Measurements from ENCODE around the gene PRTN3.
"Not testable (repeated sequence)": the region's sequence is repeated elsewhere in the genome, so short reads cannot be mapped to it uniquely, and the experiment has no call there.

The PRTN3 gene

DNA sequence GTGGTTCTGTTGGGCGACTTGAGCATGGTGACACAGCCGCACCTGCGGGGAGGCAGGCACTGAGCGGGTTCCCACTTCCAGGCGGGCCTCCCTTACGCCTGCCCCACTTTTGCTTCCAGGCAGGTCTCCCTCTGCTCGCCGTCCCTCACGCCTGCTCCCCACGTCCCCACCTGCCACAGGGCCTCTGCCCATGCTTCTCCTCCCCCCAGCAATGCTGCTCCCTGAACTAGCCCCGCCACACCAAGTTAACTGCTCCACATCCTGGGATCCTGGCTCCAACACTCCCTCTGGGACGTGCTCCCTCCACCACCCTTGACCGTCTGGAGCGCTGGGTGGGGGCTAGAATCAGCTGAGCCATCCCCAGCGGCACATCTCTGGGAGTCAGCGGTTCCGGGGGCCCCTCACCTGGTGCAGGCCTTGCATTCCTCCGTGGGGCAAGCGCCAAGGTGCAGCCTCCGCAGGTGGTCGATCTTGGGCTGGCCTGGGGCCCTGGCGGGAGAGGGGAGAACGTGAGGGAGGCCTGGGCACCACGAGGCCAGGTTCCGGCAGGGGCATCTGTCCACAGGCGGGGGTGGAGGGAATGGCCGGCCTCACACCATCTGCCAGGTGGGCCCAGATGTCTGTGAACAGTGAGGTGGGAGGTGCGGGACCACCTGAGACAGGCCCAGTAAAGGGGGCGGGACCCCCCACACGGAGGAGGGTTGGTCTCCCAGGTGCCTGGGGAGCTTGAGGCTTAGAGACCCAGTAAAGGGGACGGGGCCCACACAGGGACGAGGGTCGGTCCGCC, 27.9 kb downstream of the PRTN3 start:
- DNase-seq = no peak

DNA sequence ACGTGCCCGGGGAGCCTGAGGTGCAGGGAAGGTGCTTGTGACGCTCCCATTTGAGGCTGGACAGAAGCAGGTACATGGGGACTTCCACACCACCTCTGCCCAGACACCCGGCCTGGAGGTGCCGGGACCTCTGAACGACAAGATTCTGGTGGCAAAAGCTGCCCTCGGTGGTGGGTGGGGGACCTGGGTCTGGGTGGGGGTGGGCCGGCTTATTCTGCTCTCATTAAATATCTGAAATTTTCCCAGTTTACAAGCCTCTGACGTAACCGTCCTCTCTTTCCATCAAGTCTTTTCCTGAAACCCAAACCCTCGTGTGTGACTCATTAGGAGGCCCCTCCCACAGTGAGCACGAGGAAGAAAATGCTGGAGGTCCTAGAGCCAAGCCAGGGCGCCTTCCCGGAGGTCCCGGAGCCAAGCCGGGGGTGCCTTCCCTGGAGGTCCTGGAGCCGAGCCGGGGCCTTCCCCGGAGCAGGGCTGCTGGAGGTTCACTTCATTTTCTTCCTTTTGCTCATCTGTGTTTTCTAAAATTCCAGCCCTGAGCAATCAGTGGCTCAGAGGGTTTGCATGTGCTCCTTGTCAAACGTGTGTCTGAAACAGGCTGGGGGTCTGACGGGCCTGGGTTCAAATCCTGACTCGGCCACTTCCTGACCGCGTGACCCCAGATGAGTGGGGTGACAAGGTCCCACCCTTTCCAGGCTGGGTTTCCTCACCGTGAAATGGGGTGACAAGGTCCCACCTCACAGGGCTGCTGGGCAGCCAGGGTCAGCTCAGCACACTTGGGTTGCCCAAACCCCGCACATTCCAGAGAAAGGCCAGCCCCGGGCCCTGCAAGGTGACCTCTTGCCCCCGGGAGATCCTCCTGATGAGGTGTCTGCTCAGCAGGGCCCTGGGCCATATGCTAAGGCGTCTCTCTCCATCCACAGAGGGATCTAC, 28.7 kb downstream of the PRTN3 start:
- no peak for DNase-seq

DNA sequence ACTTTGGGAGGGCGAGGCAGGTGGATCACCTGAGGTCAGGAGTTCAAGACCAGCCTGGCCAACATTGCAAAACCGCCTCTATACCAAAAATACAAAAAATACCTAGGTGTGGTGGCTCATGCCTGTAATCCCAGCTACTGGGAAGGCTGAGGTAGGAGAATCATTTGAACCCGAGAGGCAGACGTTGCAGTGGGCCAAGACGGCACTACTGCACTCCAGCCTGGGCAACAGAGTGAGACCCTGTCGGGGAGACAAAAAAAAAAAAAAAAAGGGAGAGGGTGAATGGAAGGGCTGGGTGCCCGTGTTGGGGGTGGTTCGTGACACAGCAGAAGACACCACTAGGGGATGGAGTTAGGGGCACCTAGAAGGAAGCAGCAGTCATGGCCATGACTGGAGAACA, 29.5 kb downstream of the PRTN3 start:
- DNase-seq = no peak

DNA sequence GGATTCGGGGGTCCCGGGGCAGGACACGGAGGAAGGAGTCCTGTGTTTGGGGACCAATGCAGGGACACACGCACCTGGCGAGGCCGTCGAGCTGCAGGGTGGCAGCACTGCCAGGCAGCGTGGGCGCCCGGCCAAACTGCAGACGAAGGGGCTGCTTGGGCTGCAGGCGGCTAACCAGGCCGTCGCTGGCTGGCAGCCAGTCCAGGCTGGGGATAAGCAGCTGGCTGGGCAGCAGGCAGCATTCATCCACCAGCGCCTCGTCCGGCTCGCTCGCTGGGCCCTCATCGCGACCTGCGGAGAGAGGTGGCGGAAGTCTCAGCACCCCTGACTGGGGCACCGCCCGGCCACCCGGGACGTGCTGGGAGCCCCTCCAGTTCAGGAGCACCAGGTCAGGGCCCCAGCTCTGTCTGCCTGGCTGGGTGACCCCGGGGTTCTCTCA, 30.2 kb downstream of the PRTN3 start:
- DNase-seq = no peak

DNA sequence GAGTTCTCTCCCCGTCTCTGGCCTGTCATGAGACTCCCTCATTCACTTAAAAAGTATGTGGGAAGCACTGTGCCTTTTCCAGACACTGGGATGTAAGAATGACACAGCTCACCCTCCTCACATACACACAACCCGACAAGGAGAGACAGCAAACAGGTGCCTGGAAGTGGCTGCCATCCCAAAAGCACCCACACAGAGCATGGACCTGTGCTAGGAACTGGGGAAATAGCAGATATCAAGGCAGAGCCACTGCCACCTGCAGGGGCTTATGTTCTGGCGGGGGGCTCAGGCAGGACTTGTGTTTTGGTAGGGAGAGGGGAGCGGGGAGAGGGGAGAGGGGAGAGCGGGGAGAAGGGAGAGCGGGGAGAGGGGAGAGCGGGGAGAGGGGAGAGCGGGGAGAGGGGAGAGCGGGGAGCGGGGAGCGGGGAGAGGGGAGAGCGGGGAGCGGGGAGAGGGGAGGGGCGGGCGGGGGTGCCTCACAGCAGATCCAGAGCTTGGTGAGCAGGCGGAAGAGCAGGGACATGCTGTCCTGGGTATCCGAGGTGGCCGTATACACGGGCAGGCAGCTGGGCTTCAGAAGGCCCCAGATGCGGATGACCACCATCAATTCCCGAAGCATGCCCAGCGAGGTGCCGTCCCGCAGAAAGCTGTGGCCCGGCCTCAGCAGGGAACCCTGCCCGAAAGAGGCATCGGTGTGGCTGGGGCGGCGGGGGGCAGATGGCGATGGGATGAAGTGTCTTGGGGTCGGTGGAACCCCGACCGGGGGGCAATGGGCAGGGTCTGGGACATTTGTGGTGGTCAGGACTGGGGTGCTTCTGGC, 30.9 kb downstream of the PRTN3 start:
- DNase-seq = no peak

DNA sequence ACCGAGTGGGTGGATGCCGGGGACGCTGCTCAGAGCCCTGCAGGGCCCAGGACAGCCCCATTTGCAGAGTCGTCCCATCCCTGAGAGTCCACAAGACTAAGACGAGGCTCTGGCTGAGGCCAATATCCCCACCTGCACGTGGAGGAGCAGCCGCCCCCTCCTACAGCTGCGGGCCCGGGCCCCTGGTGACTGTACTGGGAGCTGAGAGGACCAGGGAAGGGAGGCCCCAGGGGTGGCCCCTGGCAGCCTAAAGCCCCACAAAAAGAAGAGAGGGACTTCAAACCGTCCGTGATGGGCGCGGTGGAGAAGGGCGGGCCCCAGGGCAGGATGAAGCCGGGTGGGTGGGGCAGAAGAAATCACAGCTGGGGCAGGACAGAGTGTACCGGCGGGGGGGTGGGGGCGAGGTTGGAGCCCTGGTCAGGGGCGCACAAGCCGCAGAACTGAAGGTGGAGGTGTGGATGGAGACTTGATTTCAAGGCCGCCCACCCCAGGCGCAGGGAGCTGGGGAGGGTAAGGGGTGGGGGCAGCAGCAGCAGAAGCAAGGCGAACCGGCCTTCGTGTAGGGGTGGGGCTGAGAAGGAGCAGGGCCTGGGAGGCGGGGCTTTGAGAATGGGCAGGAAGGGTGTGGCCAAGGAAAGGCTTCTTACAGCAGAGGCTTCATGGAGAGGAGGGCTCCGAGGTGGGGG, 31.6 kb downstream of the PRTN3 start:
- DNase-seq = no peak

DNA sequence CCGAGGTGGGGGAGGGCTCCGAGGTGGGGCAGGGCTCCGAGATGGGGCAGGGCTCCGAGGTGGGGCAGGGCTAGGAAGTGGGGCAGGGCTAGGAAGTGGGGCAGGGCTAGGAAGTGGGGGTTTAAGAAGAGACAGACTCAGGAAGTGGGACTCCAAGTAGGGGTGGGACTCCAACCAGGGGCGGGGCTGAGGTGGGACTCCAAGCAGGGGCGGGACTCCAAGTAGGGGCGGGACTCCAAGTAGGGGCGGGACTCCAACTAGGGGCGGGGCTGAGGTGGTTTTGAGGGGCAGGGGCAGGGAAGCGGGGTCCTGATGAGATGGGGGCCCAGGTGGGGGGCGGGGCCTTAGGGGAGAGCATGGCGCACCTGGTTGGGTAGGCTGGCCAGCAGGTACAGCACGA, 32.3 kb downstream of the PRTN3 start:
- DNase-seq = no peak

DNA sequence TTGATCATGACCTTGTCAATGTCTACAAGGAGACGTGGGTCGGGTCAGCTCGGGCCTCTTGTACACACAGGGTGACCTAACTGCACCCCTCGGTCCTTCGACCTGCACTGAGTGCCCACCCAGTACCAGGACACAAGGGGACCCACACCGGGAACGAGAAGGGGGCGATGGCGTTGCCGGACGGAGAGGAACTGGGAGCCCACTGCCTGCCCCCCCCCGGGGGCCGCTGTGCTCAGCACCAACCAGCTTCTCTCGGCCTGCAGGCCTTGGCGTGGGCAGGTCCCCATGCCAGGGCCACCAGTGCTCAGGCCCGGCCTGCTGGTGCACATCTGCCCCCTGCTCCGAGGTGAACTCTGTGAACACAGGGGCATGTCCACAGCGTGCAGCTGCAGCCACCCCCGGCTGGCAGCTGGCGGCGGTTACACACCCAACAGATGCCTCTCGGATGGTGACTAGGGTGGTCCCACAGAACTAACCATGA, 32.8 kb downstream of the PRTN3 start:
- DNase-seq = no peak

DNA sequence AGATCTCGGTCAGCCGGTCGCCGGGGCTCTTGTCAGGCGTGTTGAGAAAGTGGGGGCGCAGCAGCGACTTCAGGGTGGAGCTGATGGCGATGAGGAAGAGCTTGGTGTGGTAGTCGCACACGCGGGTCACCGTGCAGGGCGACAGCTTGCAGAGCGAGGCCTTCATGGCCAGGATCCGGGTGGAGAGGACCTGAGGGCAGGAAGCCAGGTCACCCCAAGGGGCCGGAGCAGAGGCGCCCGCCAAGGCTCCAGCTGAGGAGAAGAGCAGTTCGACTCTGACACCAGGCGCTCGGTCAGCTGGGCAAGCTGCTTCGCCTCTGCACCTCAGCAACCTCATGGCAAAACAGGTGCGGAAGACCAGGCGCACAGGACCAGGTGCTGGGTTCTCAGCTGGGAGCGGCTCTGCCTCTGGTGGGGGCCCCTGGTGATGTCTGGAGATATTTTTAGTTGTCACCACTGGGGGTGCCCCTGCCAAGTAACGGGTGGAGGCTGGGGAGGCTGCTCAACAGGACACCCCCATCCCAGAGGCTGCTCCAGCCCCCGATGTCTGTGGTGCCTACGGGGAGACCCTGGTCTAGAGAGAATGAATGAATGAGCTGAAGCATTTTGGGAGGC, 34.6 kb downstream of the PRTN3 start:
- DNase-seq = no peak

DNA sequence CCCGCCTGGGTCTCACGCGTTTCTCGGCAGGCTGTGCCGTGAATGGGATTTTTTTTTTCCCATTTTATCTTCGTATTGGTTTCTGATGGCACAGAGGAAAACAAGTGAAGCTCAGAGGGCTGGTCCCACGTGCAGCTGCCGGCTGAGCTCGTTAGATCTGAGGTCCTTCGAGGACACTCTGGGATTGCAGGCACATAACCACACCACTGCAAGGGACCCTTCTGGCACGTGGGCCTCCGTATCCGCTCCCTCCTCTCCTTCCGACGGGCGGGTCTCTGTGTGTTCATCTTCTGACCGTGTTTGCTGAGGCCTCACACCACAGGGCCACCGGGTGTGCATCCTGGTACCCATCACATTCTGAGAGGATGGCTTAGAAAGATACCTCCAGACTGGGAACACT, 35.3 kb downstream of the PRTN3 start:
- no peak for DNase-seq

DNA sequence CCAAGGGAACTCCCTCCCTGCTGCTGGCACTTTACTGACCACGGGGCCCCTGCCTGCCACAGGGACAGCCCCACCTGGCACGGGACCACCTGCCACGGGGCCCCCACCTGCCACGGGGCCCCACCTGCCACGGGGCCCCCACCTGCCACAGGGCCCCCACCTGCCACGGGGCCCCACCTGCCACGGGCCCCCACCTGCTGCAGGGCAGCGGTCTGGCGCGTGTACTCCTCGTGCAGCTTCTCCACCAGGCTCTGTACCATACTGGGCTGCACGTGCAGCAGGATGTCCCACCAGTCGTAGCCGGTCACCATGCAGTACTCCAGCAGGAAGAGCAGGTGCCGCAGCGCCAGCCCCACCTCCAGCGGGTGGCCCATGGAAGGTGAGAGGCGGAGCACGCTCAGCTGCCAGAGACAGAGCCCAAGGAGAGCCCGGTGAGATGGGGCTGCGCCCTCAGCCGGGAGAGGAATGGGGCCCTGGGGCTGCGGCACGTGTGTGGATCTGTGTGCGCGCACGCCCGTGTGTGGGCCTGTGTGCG, 36.0 kb downstream of the PRTN3 start:
- no peak for DNase-seq

DNA sequence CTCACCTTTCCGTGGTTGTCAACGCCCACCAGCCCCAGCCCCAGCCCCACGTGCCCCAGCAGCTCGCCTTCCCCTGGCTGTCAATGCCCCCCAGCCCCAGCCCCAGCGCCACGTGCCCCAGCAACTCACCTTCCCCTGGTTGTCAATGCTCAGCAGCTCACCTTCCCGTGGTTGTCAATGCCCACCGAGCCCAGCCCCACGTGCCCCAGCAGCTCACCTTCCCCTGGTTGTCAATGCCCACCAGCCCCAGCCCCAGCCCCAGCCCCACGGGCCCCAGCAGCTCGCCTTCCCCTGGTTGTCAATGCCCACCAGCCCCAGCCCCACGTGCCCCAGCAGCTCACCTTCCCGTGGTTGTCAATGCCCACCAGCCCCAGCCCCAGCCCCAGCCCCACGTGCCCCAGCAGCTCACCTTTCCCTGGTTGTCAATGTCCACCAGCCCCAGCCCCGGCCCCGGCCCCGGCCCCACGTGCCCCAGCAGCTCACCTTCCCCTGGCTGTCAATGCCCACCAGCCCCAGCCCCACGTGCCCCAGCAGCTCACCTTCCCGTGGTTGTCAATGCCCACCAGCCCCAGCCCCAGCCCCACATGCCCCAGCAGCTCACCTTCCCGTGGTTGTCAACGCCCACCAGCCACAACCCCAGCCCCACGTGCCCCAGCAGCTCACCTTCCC, 37.3 kb downstream of the PRTN3 start:
- not testable (repeated sequence) for DNase-seq

DNA sequence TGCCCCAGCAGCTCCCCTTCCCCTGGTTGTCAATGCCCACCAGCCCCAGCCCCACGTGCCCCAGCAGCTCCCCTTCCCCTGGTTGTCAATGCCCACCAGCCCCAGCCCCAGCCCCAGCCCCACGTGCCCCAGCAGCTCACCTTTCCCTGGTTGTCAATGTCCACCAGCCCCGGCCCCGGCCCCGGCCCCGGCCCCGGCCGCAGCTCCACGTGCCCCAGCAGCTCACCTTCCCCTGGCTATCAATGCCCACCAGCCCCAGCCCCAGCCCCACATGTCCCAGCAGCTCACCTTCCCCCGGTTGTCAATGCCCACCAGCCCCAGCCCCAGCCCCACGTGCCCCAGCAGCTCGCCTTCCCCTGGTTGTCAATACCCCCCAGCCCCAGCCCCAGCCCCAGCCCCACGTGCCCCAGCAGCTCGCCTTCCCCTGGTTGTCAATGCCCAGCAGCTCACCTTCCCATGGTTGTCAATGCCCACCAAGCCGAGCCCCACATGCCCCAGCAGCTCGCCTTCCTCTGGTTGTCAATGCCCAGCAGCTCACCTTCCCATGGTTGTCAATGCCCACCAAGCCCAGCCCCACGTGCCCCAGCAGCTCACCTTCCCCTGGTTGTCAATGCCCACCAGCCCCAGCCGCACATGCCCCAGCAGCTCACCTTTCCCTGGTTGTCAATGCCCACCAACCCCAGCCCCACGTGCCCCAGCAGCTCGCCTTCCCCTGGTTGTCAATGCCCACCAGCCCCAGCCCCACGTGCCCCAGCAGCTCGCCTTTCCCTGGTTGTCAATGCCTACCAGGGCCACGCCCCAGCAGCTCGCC, 38.2 kb downstream of the PRTN3 start:
- not testable (repeated sequence) for DNase-seq

DNA sequence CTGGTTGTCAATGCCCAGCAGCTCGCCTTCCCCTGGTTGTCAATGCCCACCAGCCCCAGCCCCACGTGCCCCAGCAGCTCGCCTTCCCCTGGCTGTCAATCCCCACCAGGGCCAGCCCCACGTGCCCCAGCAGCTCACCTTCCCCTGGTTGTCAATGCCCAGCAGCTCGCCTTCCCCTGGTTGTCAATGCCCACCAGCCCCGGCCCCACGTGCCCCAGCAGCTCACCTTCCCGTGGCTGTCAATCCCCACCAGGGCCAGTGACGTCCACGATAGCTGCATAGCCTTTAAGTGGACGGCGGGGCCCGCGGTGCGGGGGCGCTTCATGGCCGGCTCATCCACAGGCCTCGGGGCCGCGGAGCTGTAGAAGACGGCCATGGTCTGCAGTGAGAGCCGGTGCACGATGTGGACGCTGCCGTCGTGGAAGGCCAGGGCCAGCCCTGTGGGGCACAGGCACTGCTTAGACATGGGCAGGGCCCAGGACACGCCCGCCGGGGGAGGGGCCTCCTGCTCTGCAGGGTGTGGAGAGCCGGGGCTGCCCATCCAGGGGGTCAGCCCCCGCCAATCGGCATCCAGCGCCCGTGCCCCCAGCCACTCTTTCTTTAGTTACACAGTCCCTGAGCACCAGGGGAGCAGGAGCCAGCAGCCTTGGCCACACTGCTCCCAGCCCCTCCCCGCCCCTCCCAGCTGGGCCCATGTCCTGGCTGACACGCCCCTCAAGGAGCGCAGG, 39.1 kb downstream of the PRTN3 start:
- no peak for DNase-seq

DNA sequence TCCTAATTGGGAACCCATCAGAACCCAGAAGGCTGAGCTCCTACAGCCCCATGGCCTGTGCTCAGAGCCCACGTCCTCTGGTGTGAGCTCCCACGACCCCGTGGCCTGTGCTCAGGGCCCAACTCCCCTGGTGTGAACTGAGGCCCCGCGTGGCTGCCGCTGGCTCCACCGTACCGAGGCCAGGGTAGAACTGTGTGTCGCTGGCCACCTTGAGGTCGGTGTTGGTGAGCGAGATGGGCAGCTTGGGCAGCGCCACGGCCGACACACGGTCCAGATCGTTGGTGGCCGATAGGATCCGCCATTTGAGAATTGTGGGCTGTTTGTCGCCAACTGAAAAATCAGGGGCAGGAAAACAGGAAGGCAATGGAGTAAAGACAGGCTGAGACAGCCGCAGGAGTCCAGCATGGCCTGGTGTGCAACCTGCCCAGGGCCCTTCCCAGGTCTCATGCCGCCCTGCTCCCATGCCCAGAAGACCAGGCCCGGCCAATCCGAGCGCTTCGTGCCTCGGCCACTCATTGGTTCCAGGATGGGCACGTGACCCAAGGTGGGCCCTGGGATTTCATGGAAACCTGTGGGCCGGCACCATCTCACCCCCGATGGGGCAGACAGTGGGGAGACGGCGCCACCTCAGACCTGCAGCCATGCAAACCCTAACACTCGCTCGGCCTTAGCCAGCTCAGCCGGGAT, 40.7 kb downstream of the PRTN3 start:
- DNase-seq = no peak

DNA sequence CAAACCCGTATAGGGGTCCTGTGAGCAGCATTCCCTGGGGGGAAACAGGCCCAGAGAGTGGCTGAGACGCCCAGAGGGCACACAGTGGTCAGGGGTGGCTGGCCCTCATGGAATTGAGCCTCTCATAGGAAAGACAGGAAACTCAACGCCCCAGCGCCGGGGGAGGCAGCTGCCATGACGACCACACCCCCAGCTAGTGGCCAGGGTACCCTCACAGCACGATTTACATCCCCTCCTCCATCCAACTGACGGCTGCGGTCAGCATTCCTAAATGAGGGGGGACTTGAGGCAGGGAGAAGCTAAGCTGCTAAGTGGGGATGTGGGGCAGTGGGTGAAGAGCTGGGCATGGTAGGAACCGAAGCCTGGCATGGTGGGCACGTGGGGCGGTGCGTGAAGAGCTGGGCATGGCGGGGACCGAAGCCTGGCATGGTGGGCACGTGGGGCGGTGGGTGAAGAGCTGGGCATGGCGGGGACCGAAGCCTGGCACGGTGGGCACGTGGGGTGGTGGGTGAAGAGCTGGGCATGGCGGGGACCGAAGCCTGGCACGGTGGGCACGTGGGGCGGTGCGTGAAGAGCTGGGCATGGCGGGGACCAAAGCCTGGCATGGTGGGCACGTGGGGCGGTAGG, 42.2 kb downstream of the PRTN3 start:
- no peak for DNase-seq

DNA sequence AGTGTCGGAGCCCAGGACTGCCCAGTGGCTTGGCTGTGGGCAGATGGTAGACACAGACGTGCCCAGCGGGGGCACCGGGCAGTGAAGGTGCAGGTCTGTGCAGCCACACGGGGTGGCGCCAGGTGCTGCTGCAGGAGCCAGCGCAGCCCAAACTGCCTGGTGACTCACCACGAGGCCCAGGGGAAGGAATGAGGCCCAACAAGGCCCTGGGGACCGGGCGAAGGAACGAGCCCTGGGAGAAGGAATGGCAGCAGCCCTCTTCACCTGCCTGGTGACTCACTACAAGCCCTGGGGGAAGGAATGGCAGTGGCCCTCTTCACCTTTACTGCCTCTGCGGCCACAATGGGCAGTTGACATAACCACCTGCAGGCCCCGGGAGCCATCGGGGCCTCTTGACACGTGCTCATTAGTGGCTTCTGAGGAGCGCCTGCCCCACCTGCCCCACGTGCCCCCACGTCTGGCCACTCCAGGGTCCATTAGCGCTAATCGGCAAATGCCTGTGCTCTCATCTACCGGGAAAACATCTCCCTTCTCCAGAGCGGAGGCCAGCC, 42.9 kb downstream of the PRTN3 start:
- DNase-seq = no peak
